Esophagus (tissue), 2 donors: ENCODE data around the gene CACNA2D1. TPM values are rescaled to one million over a fixed set of nuclear protein-coding genes. Genes with fewer than 3 reads are reported as not detected.

ENCODE experiments used
- H3K27ac ChIP-seq, 2 donors: one replicate each; pipeline ENCODE4 v1.5.1; 2013; ENCODE audit warnings: low read depth in 2 of 2, mild to moderate bottlenecking in 2 of 2, inconsistent platforms in 1 of 2, low read length in 1 of 2, moderate library complexity in 1 of 2
- H3K27me3 ChIP-seq, 2 donors: one replicate each; pipeline ENCODE4 v1.6.1; 2013; ENCODE audit warnings: low read length in 2 of 2, control low read depth in 1 of 2, mild to moderate bottlenecking in 1 of 2; ENCODE audit not compliant: insufficient read depth in 2 of 2, control insufficient read depth in 1 of 2
- H3K36me3 ChIP-seq, 2 donors: one replicate each; pipeline ENCODE4 v1.6.1; 2013; ENCODE audit warnings: low read length in 1 of 2; ENCODE audit not compliant: control insufficient read depth in 2 of 2, insufficient read depth in 2 of 2
- H3K4me1 ChIP-seq, 2 donors: one replicate each; pipeline ENCODE4 v1.6.1; 2013; ENCODE audit warnings: low read length in 1 of 2; ENCODE audit not compliant: control insufficient read depth in 2 of 2, insufficient read depth in 2 of 2
- H3K4me3 ChIP-seq, 2 donors: one replicate each; pipeline ENCODE4 v1.5.1; 2013; ENCODE audit warnings: low read length in 2 of 2, mild to moderate bottlenecking in 2 of 2, low read depth in 1 of 2, moderate library complexity in 1 of 2
- H3K9me3 ChIP-seq, 2 donors: one replicate each; pipeline ENCODE4 v1.6.1; 2013; ENCODE audit warnings: mild to moderate bottlenecking in 2 of 2, low read depth in 1 of 2, low read length in 1 of 2, moderate library complexity in 1 of 2; ENCODE audit not compliant: control insufficient read depth in 2 of 2, insufficient read depth in 1 of 2
- WGBS, 2 donors: extraction: QIAGEN DNeasy Blood & Tissue Kit; methylation state at CpG; one replicate each; pipeline ENCODE4 v1.1.7; 2013; 5-methylcytosine and 5-hydroxymethylcytosine counted together
- polyA plus RNA-seq, 2 donors: library from polyadenylated mRNA; stranded (reverse); fragments of 200-250 nt; gene quantifications; one replicate each; pipeline ENCODE4 v1.2.3, GENCODE V29; 2013
- donor health status: healthy with polysubstance abuse.
- donor health status: Bipolar disorder and iron deficiency.

The CACNA2D1 gene
- polyA plus RNA-seq, 2 donors: 0.90 to 1.3 TPM

- H3K27me3 ChIP-seq: no peaks in the 10 kb centered on the region
- H3K36me3 ChIP-seq: no peaks in the 10 kb centered on the region
- H3K4me1 ChIP-seq: no peaks in the 10 kb centered on the region
- WGBS, 2 donors: 71 to 77% methylated on average over 4 of the region's 4 CpGs
- no peak overlapping the region for H3K4me3 ChIP-seq
- no peaks in the 10 kb centered on the region for H3K9me3 ChIP-seq
- H3K27ac ChIP-seq: no peak overlapping the region
These were observed 157.3 kb downstream of the CACNA2D1 start for GRCh38 chr7:82286096-82286797.

- Histone ChIP-seq H3K4me1 (no peaks in the 10 kb centered on the region), H3K27ac (no peak overlapping the region), H3K36me3 (no peaks in the 10 kb centered on the region), H3K4me3 (no peak overlapping the region), H3K27me3 (no peaks in the 10 kb centered on the region), H3K9me3 (no peaks in the 10 kb centered on the region)
- 82 to 86% methylated on average over 6 of the region's 6 CpGs for WGBS, 2 donors
These were observed 158.5 kb downstream of the CACNA2D1 start for GRCh38 chr7:82284936-82285519.

- no peaks in the 10 kb centered on the region for H3K36me3 ChIP-seq
- WGBS, 2 donors: 64 to 88% methylated on average over 3 of the region's 3 CpGs
- H3K4me3 ChIP-seq: no peak overlapping the region
- no peaks in the 10 kb centered on the region for H3K9me3 ChIP-seq
- no peaks in the 10 kb centered on the region for H3K27me3 ChIP-seq
- no peaks in the 10 kb centered on the region for H3K4me1 ChIP-seq
- no peak overlapping the region for H3K27ac ChIP-seq
These were observed 168.2 kb downstream of the CACNA2D1 start for GRCh38 chr7:82275342-82275741.

GRCh38 chr7:82274681-82275080 is 168.9 kb downstream of the CACNA2D1 start:
- Histone ChIP-seq H3K27ac (no peak overlapping the region), H3K36me3 (no peaks in the 10 kb centered on the region), H3K9me3 (no peaks in the 10 kb centered on the region), H3K4me3 (no peak overlapping the region), H3K4me1 (no peaks in the 10 kb centered on the region), H3K27me3 (no peaks in the 10 kb centered on the region)

GRCh38 chr7:82273886-82274285 is 169.7 kb downstream of the CACNA2D1 start:
- WGBS, 2 donors: 75 to 79% methylated on average over 3 of the region's 3 CpGs
- H3K27ac ChIP-seq: no peak overlapping the region

GRCh38 chr7:82270870-82271269 is 172.7 kb downstream of the CACNA2D1 start:
- Histone ChIP-seq H3K36me3 (no peaks in the 10 kb centered on the region), H3K27me3 (no peaks in the 10 kb centered on the region), H3K9me3 (no peaks in the 10 kb centered on the region), H3K27ac (no peak overlapping the region), H3K4me3 (no peak overlapping the region), H3K4me1 (no peaks in the 10 kb centered on the region)
- 79 to 84% methylated on average over 1 of the region's 1 CpG for WGBS, 2 donors

More at GRCh38 chr7:82273886-82274285, 169.7 kb downstream of the CACNA2D1 start:
- Histone ChIP-seq H3K4me3 (no peak overlapping the region), H3K27me3 (no peaks in the 10 kb centered on the region), H3K4me1 (no peaks in the 10 kb centered on the region), H3K36me3 (no peaks in the 10 kb centered on the region), H3K9me3 (no peaks in the 10 kb centered on the region)

GRCh38 chr7:82268632-82269031 is 174.9 kb downstream of the CACNA2D1 start:
- 52 to 58% methylated on average over 1 of the region's 1 CpG for WGBS, 2 donors
- Histone ChIP-seq H3K4me3 (no peak overlapping the region), H3K27me3 (no peaks in the 10 kb centered on the region), H3K4me1 (no peaks in the 10 kb centered on the region), H3K27ac (no peak overlapping the region), H3K9me3 (no peaks in the 10 kb centered on the region), H3K36me3 (no peaks in the 10 kb centered on the region)

- H3K27me3 ChIP-seq: no peaks in the 10 kb centered on the region
- H3K4me1 ChIP-seq: no peaks in the 10 kb centered on the region
- H3K4me3 ChIP-seq: no peak overlapping the region
- H3K9me3 ChIP-seq: no peaks in the 10 kb centered on the region
- no peak overlapping the region for H3K27ac ChIP-seq
- no peaks in the 10 kb centered on the region for H3K36me3 ChIP-seq
These were observed 177.5 kb downstream of the CACNA2D1 start for GRCh38 chr7:82266081-82266480.

GRCh38 chr7:82264783-82265305 is 178.7 kb downstream of the CACNA2D1 start:
- no peak overlapping the region for H3K27ac ChIP-seq
- no peaks in the 10 kb centered on the region for H3K27me3 ChIP-seq
- H3K4me3 ChIP-seq: no peak overlapping the region
- no peaks in the 10 kb centered on the region for H3K4me1 ChIP-seq
- 72 to 78% methylated on average over 3 of the region's 3 CpGs for WGBS, 2 donors
- H3K36me3 ChIP-seq: no peaks in the 10 kb centered on the region
- H3K9me3 ChIP-seq: no peaks in the 10 kb centered on the region
